GM12892 (cell line): ENCODE results near the gene STK10.

ENCODE experiments used
- POLR2A ChIP-seq: IDR thresholded peaks from 2 replicates; pipeline ENCODE4 v1.6.1; 2011; ENCODE audit warnings: low read depth, low read length, control low read depth
- POLR2AphosphoS5 ChIP-seq: IDR thresholded peaks from 2 replicates; pipeline ENCODE4 v1.6.1; 2011; ENCODE audit warnings: low read depth, low read length, control low read depth

DNA sequence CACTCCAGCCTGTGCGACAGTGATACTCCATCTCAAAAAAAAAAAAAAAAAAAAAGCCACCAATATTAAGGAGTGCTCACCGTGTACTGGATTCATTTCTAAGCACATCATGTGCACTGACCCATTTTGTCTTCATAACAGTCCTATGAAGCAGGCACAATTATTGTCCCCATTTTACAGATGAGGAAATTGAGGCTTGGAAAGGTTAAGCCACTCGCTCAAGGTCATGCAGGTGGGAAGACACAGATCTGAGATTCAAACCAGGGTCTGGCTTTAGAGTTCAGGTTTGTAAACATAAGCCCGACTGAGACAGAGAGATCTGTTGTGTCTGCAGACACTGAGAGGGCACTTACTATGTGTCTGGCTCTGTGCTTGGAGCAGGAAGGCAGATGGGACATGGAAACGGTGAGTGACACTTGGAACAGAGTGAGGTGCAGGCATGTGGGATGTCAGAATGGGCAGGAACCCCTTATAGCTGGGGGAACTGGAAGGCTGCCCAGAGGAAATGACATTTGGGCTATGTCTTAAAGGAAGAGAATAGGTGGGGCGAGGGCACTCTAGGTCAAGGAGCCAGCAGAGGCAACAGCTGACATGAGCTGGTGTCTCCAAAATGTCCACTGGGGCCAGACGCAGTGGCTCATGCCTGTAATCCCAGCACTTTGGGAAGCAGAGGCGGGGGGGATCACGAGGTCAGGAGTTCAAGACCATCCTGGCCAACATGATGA is 69.9 kb downstream of the STK10 start:
- TF ChIP-seq POLR2AphosphoS5 (no peak), POLR2A (no peak)
